Dendritic cell treated with granulocyte-macrophage colony-stimulating factor and Interleukin-4, amounts not matched to agents 40 ng/mL and 50 ng/mL, for 4 days (primary cell): Measurements from ENCODE around the gene RBM20.

ENCODE experiments used
- H3K27ac Mint-ChIP-seq: one replicate; pipeline ENCODE4 v1.8.0; 2022; ENCODE audit warnings: mild to moderate bottlenecking, mixed read lengths
- H3K27me3 Mint-ChIP-seq: one replicate; pipeline ENCODE4 v1.8.0; 2022; ENCODE audit warnings: mild to moderate bottlenecking, mixed read lengths
- H3K36me3 Mint-ChIP-seq: one replicate; pipeline ENCODE4 v1.8.0; 2022; ENCODE audit warnings: low read depth, mixed read lengths
- H3K4me1 Mint-ChIP-seq: one replicate; pipeline ENCODE4 v1.8.0; 2022; ENCODE audit warnings: low read depth, mixed read lengths
- H3K4me3 Mint-ChIP-seq: one replicate; pipeline ENCODE4 v1.8.0; 2022; ENCODE audit warnings: mild to moderate bottlenecking, moderate library complexity, mixed read lengths
- H3K9me3 Mint-ChIP-seq: one replicate; pipeline ENCODE4 v1.8.0; 2022; ENCODE audit warnings: mixed read lengths
- intact Hi-C: fragments of 100-400 bp; cut with micrococcal nuclease; formaldehyde crosslinking; loops from one replicate; pipeline ENCODE4 v1.15.0; 2022

Gene RBM20

GRCh38 chr10:110791541-110792073 is 147.5 kb downstream of the RBM20 start:
- no peak overlapping the region for H3K4me3 Mint-ChIP-seq
- intact Hi-C loops, result no loop called here
- H3K27ac Mint-ChIP-seq, result no peak overlapping the region
- no peaks in the 10 kb centered on the region for H3K4me1 Mint-ChIP-seq
- H3K27me3 Mint-ChIP-seq, result no peaks in the 10 kb centered on the region
- H3K36me3 Mint-ChIP-seq, result no peaks in the 10 kb centered on the region
- no peaks in the 10 kb centered on the region for H3K9me3 Mint-ChIP-seq

GRCh38 chr10:110792476-110793125 is 148.5 kb downstream of the RBM20 start:
- no peaks in the 10 kb centered on the region for H3K36me3 Mint-ChIP-seq
- H3K27ac Mint-ChIP-seq, result no peak overlapping the region
- H3K4me1 Mint-ChIP-seq, result no peaks in the 10 kb centered on the region
- intact Hi-C loops, result no loop called here
- no peak overlapping the region for H3K4me3 Mint-ChIP-seq
- no peaks in the 10 kb centered on the region for H3K9me3 Mint-ChIP-seq
- no peaks in the 10 kb centered on the region for H3K27me3 Mint-ChIP-seq

GRCh38 chr10:110793128-110793812 is 149.1 kb downstream of the RBM20 start:
- Mint-ChIP-seq H3K36me3 (no peaks in the 10 kb centered on the region), H3K27ac (no peak overlapping the region), H3K27me3 (no peaks in the 10 kb centered on the region), H3K4me1 (no peaks in the 10 kb centered on the region), H3K9me3 (no peaks in the 10 kb centered on the region), H3K4me3 (no peak overlapping the region)
- intact Hi-C loops, result no loop called here

- intact Hi-C loops, result no loop called here
- Mint-ChIP-seq H3K9me3 (no peaks in the 10 kb centered on the region), H3K4me1 (no peaks in the 10 kb centered on the region), H3K4me3 (no peak overlapping the region), H3K36me3 (no peaks in the 10 kb centered on the region), H3K27ac (no peak overlapping the region), H3K27me3 (no peaks in the 10 kb centered on the region)
These were observed 149.8 kb downstream of the RBM20 start for GRCh38 chr10:110793886-110794285.

- Mint-ChIP-seq H3K4me3 (no peak overlapping the region), H3K27ac (no peak overlapping the region), H3K27me3 (no peaks in the 10 kb centered on the region), H3K9me3 (no peaks in the 10 kb centered on the region), H3K36me3 (no peaks in the 10 kb centered on the region), H3K4me1 (no peaks in the 10 kb centered on the region)
- intact Hi-C loops, result no loop called here
These were observed 150.7 kb downstream of the RBM20 start for GRCh38 chr10:110794808-110795207.

- H3K27me3 Mint-ChIP-seq, result no peaks in the 10 kb centered on the region
- H3K4me3 Mint-ChIP-seq, result no peak overlapping the region
- H3K4me1 Mint-ChIP-seq, result peaks cover 2% of the 10 kb centered on the region
- no peaks in the 10 kb centered on the region for H3K36me3 Mint-ChIP-seq
- no peaks in the 10 kb centered on the region for H3K9me3 Mint-ChIP-seq
- H3K27ac Mint-ChIP-seq, result no peak overlapping the region
- intact Hi-C loops, result no loop called here
These were observed 153.3 kb downstream of the RBM20 start for GRCh38 chr10:110797416-110797815.

- H3K4me3 Mint-ChIP-seq, result no peak overlapping the region
- H3K36me3 Mint-ChIP-seq, result no peaks in the 10 kb centered on the region
- H3K27me3 Mint-ChIP-seq, result no peaks in the 10 kb centered on the region
- H3K9me3 Mint-ChIP-seq, result no peaks in the 10 kb centered on the region
- intact Hi-C loops, result no loop called here
- no peak overlapping the region for H3K27ac Mint-ChIP-seq
- H3K4me1 Mint-ChIP-seq, result peaks cover 5% of the 10 kb centered on the region
These were observed 154.2 kb downstream of the RBM20 start for GRCh38 chr10:110798340-110798739.

- no peaks in the 10 kb centered on the region for H3K36me3 Mint-ChIP-seq
- intact Hi-C loops, result loop anchor here (5.0 kb wide), 1 partner anchor 70 kb away; the partner anchor contains the start of gene PDCD4
- H3K27me3 Mint-ChIP-seq, result no peaks in the 10 kb centered on the region
- H3K9me3 Mint-ChIP-seq, result no peaks in the 10 kb centered on the region
- H3K4me1 Mint-ChIP-seq, result peaks cover 10% of the 10 kb centered on the region
- H3K4me3 Mint-ChIP-seq, result no peak overlapping the region
- H3K27ac Mint-ChIP-seq, result no peak overlapping the region
These were observed 158.0 kb downstream of the RBM20 start for GRCh38 chr10:110802090-110802489.

GRCh38 chr10:110802551-110803238 is 158.6 kb downstream of the RBM20 start:
- Mint-ChIP-seq H3K36me3 (no peaks in the 10 kb centered on the region), H3K4me3 (peak overlapping the region; percentile 10), H3K9me3 (no peaks in the 10 kb centered on the region), H3K4me1 (peaks cover 10% of the 10 kb centered on the region), H3K27ac (no peak overlapping the region), H3K27me3 (no peaks in the 10 kb centered on the region)
- intact Hi-C loops, result loop anchor here (5.0 kb wide), 1 partner anchor 70 kb away; the partner anchor contains the start of gene PDCD4

GRCh38 chr10:110803239-110803749 is 159.2 kb downstream of the RBM20 start:
- no peaks in the 10 kb centered on the region for H3K27me3 Mint-ChIP-seq
- intact Hi-C loops, result loop anchor here (5.0 kb wide), 1 partner anchor 69 kb away; the partner anchor contains the start of gene PDCD4
- no peak overlapping the region for H3K27ac Mint-ChIP-seq
- H3K36me3 Mint-ChIP-seq, result no peaks in the 10 kb centered on the region
- H3K4me1 Mint-ChIP-seq, result peaks cover 10% of the 10 kb centered on the region
- no peaks in the 10 kb centered on the region for H3K9me3 Mint-ChIP-seq
- H3K4me3 Mint-ChIP-seq, result no peak overlapping the region

- no peak overlapping the region for H3K27ac Mint-ChIP-seq
- no peaks in the 10 kb centered on the region for H3K36me3 Mint-ChIP-seq
- no peaks in the 10 kb centered on the region for H3K27me3 Mint-ChIP-seq
- H3K4me1 Mint-ChIP-seq, result peaks cover 10% of the 10 kb centered on the region
- intact Hi-C loops, result loop anchor here (2.0 to 5.0 kb wide), 2 partner anchors 68 to 89 kb away; partner anchors contain the start of gene PDCD4
- H3K4me3 Mint-ChIP-seq, result no peak overlapping the region
- no peaks in the 10 kb centered on the region for H3K9me3 Mint-ChIP-seq
These were observed 159.7 kb downstream of the RBM20 start for GRCh38 chr10:110803830-110804338.

GRCh38 chr10:110804376-110804775 is 160.2 kb downstream of the RBM20 start:
- H3K27ac Mint-ChIP-seq, result no peak overlapping the region
- no peaks in the 10 kb centered on the region for H3K36me3 Mint-ChIP-seq
- H3K9me3 Mint-ChIP-seq, result no peaks in the 10 kb centered on the region
- peaks cover 10% of the 10 kb centered on the region for H3K4me1 Mint-ChIP-seq
- H3K27me3 Mint-ChIP-seq, result no peaks in the 10 kb centered on the region
- H3K4me3 Mint-ChIP-seq, result no peak overlapping the region
- intact Hi-C loops, result loop anchor here (2.0 to 5.0 kb wide), 2 partner anchors 68 to 88 kb away; partner anchors contain the start of gene PDCD4

GRCh38 chr10:110805292-110805691 is 161.2 kb downstream of the RBM20 start:
- Mint-ChIP-seq H3K36me3 (no peaks in the 10 kb centered on the region), H3K27ac (no peak overlapping the region), H3K9me3 (no peaks in the 10 kb centered on the region), H3K4me1 (peaks cover 10% of the 10 kb centered on the region), H3K4me3 (no peak overlapping the region), H3K27me3 (no peaks in the 10 kb centered on the region)
- intact Hi-C loops, result loop anchor here (2.0 kb wide), 1 partner anchor 88 kb away; no protein-coding TSS in a partner anchor
